T-helper 1 cell (primary cell): ENCODE measurements around the gene SGCE.

Experiments
- DNase-seq, 5 donors: peaks; one replicate each; pipeline ENCODE4 v3.0.0-alpha.2; 2012 to 2020

SGCE gene

GRCh38 chr7:94620703-94621118, 35.2 kb downstream of the SGCE start:
- DNase-seq = peak in 1 of 5 donors; percentile 56

GRCh38 chr7:94618126-94618525, 37.8 kb downstream of the SGCE start:
- DNase-seq = no peak

GRCh38 chr7:94616855-94617254, 39.1 kb downstream of the SGCE start:
- DNase-seq = no peak

- no peak for DNase-seq
Observed at GRCh38 chr7:94615666-94616065, 40.3 kb downstream of the SGCE start.

- no peak for DNase-seq
Observed at GRCh38 chr7:94612661-94613060, 43.3 kb downstream of the SGCE start.

GRCh38 chr7:94612253-94612652, 43.7 kb downstream of the SGCE start:
- DNase-seq = no peak

- no peak for DNase-seq
Observed at GRCh38 chr7:94609561-94609960, 46.4 kb downstream of the SGCE start.

- no peak for DNase-seq
Observed at GRCh38 chr7:94605031-94605430, 50.9 kb downstream of the SGCE start.

GRCh38 chr7:94602181-94602580, 53.8 kb downstream of the SGCE start:
- DNase-seq = no peak

- no peak for DNase-seq
Observed at GRCh38 chr7:94600267-94600666, 55.7 kb downstream of the SGCE start.

GRCh38 chr7:94595717-94596116, 60.2 kb downstream of the SGCE start:
- DNase-seq = no peak

- no peak for DNase-seq
Observed at GRCh38 chr7:94594882-94595281, 61.1 kb downstream of the SGCE start.

- no peak for DNase-seq
Observed at GRCh38 chr7:94591176-94591575, 64.8 kb downstream of the SGCE start.

- DNase-seq = no peak
Observed at GRCh38 chr7:94590526-94591162, 65.3 kb downstream of the SGCE start.

GRCh38 chr7:94588075-94588474, 67.9 kb downstream of the SGCE start:
- DNase-seq = no peak

GRCh38 chr7:94584113-94584512, 71.8 kb downstream of the SGCE start:
- no peak for DNase-seq

GRCh38 chr7:94580601-94581000, 75.3 kb downstream of the SGCE start:
- no peak for DNase-seq

GRCh38 chr7:94579470-94579869, 76.5 kb downstream of the SGCE start:
- DNase-seq = no peak

- DNase-seq = no peak
Observed at GRCh38 chr7:94578614-94579013, 77.3 kb downstream of the SGCE start.

- DNase-seq = no peak
Observed at GRCh38 chr7:94577357-94577756, 78.6 kb downstream of the SGCE start.

GRCh38 chr7:94576316-94576715, 79.6 kb downstream of the SGCE start:
- no peak for DNase-seq

- DNase-seq = no peak
Observed at GRCh38 chr7:94575646-94576045, 80.3 kb downstream of the SGCE start.

- DNase-seq = no peak
Observed at GRCh38 chr7:94571816-94572215, 84.1 kb downstream of the SGCE start.

GRCh38 chr7:94567396-94567795, 88.5 kb downstream of the SGCE start:
- DNase-seq = no peak

- DNase-seq = no peak
Observed at GRCh38 chr7:94565247-94565894, 90.6 kb downstream of the SGCE start.
